Epithelial cell of proximal tubule (primary cell): Measurements from ENCODE around the gene SLC8A1. TPM values are rescaled to one million over a fixed set of nuclear protein-coding genes. Genes with fewer than 3 reads are reported as not detected.

Experiments used
- DNase-seq: peaks from one replicate; pipeline ENCODE4 v3.0.0-alpha.2; 2011; ENCODE audit warnings: low read depth
- H3K4me3 ChIP-seq: 2 replicates; pipeline ENCODE4 v1.5.1; 2011; ENCODE audit warnings: low read depth, mild to moderate bottlenecking, low read length
- total RNA-seq: library from RNA; depleted of rRNA; stranded (reverse); fragments of >200 nt; gene quantifications from 2 replicates; pipeline ENCODE4 v1.2.3, GENCODE V29; 2015
- TF ChIP-seq, protein P1 (sequence below): conservative IDR thresholded peaks from 2 replicates; pipeline ENCODE4 v1.5.1; 2012; ENCODE audit warnings: low read depth, mild to moderate bottlenecking, low read length

SLC8A1 gene
- total RNA-seq, 1 donor from 2014 or later = 4.8 TPM

DNA sequence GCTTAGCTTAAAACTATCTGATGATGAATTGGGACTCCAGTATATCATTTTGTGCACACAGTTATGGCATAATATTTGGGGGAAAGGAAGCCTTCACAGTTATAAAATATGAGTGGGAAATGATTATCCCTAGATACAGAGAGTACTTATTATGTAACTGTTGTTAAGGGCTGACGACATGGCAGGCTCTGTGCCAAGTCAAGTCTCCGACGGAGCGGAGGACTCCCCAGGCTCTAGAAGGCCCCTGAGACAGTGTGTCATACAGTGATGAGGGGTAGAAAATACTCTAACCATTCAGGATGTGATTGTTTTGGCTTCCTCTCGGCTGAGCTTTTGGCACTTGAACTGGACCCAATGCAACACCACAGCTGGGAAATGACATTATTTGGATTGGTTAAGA lies 211.8 kb downstream of the SLC8A1 start:
- TF ChIP-seq, protein P1, sequence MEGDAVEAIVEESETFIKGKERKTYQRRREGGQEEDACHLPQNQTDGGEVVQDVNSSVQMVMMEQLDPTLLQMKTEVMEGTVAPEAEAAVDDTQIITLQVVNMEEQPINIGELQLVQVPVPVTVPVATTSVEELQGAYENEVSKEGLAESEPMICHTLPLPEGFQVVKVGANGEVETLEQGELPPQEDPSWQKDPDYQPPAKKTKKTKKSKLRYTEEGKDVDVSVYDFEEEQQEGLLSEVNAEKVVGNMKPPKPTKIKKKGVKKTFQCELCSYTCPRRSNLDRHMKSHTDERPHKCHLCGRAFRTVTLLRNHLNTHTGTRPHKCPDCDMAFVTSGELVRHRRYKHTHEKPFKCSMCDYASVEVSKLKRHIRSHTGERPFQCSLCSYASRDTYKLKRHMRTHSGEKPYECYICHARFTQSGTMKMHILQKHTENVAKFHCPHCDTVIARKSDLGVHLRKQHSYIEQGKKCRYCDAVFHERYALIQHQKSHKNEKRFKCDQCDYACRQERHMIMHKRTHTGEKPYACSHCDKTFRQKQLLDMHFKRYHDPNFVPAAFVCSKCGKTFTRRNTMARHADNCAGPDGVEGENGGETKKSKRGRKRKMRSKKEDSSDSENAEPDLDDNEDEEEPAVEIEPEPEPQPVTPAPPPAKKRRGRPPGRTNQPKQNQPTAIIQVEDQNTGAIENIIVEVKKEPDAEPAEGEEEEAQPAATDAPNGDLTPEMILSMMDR = no peak

DNA sequence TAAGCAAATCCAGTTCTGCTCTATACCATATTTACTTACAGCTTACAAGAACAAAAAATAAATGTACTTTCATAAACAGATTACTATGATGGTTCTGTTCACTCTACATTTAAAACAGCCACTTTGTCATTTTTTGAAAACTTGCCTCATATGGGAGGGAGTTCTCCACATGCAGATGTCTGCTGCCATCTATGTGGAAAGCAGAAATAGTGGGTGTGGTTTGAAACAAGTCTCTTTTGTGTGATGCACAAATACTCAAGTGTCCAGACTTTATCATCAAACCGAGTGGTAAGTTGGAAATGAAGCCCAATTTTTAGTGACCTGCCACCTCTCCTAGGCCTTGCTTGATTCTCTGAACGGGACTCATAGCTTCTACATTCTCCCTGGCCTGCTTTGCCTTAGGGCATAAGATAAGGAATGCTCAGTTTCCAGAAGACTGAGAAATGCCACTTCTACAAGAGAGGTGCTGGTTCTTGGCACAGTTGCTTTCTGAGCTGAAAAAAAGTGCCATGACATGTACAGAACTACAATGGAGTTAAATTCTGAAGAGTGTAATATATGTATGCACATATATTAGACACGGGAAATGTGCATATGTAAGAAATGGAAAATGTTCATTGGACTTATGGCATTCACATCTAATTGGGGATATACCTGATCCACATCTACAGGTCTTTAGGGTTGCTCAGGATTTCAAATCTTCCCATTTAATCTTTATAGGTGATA lies 221.0 kb downstream of the SLC8A1 start:
- TF ChIP-seq, protein P1 = no peak
- H3K4me3 ChIP-seq = no peak overlapping the region
- no peak for DNase-seq

More for the DNA sequence above, 211.8 kb downstream of the SLC8A1 start:
- H3K4me3 ChIP-seq = no peak overlapping the region
- DNase-seq = peak; percentile 68

DNA sequence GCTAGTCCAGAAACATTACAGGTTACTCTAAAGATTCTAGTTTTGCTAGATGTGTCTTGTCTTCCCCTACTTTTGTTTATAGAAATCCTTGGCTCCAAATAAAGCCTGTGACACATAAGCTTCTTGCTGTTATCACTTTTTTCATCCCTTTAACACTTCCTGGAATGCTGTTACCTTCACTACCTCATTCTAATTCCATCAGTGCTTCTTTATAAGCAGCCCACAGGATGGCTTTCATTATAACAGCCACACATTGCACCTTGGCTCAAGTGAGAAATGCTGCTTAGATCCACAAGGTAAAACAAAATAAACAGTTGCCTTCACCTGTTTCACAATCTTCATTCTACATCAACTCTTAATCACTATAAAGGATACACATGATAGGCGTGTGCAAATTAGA lies 221.7 kb downstream of the SLC8A1 start:
- TF ChIP-seq, protein P1 = no peak
- no peak for DNase-seq
- no peak overlapping the region for H3K4me3 ChIP-seq

DNA sequence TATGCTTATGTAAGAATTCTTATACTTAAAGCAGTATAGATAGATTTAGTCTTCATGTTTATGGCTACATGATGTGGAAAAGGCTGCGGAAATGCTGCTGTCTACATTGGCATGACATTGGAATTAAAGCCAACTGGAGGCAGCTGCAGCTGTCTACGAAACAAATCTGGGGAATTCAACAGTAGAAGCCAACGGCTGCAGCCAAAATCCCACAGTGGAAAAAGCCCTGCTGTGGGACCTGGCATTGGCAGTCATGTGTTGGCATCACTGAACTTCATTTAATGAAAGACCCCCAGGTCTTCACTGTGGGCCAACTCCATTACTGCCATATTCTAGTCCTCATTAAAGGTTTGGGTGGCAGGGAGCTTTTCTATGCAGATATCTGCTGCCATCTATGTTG lies 223.6 kb downstream of the SLC8A1 start:
- H3K4me3 ChIP-seq = no peak overlapping the region
- TF ChIP-seq, protein P1 = no peak
- DNase-seq = no peak

DNA sequence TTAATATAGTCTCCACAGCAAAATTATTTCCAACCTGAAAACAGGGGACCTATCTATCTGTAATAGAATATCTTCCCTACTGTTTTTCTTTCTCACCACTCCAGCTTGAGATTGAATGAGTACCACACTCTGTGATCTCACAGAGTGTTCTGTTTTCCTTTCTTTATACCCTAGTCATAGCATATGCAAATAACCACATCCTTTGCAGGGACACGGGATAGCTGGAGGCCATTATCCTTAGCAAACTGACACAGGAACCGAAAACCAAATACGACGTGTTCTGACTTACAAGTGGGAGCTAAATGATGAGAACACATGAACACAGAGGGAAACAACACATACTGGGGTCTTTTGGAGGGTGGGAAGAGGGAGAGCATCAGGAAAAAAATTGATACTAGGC lies 224.7 kb downstream of the SLC8A1 start:
- no peak for DNase-seq
- TF ChIP-seq, protein P1 = no peak
- no peak overlapping the region for H3K4me3 ChIP-seq

DNA sequence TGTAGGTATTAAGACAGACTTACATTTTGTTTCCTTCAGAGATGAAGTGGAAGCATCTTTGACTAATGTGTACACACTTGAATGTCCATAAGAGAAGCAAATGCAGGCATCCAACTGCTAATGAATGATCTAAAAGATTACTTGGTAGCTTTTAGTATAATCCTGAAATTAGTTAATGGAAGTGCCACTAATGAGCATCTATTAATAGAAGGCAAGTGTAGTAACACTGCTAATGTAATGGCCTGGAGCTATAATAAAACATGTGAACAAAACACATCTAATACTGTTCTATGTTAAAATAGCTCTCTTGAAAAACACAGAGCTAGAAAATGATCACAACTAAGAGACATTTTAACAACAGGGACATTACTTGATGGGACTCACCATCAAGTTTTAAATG lies 225.3 kb downstream of the SLC8A1 start:
- no peak for DNase-seq
- TF ChIP-seq, protein P1 = no peak
- H3K4me3 ChIP-seq = no peak overlapping the region

DNA sequence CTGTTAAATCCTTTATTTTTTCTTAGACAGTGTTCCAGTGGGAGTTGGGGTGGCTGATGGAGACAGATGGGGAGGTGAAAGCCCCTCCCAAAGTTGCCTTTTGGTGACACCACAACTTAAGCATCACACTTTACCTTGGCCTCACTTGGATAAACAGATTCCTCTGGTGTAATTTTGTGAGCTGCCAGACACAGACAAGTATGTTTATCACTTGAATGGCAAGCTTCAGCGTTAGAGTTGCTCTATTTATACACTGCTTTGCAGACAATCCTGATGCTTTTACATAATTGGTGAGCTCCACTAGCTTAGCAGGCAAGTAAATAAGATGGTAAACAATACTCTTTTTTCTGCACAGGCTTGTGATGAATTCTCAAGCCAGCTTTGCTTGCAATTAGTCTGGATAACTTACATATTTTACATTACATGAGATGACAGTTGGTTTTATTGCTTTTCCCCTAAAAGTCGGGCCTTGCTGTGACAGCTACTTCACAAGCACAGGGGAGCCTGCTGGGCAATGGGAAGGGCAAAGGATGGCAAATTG lies 226.2 kb downstream of the SLC8A1 start:
- H3K4me3 ChIP-seq = no peak overlapping the region
- DNase-seq = no peak
- TF ChIP-seq, protein P1 = no peak
